ENCODE measurements around the gene MEGF6.
"Not testable (repeated sequence)": the region's sequence is repeated elsewhere in the genome, so short reads cannot be mapped to it uniquely, and the experiment has no call there.

Gene MEGF6

GRCh38 chr1:3593745-3594144 is 17.6 kb downstream of the MEGF6 start:
- no peak for DNase-seq

GRCh38 chr1:3593334-3593733 is 18.0 kb downstream of the MEGF6 start:
- no peak for DNase-seq

DNA sequence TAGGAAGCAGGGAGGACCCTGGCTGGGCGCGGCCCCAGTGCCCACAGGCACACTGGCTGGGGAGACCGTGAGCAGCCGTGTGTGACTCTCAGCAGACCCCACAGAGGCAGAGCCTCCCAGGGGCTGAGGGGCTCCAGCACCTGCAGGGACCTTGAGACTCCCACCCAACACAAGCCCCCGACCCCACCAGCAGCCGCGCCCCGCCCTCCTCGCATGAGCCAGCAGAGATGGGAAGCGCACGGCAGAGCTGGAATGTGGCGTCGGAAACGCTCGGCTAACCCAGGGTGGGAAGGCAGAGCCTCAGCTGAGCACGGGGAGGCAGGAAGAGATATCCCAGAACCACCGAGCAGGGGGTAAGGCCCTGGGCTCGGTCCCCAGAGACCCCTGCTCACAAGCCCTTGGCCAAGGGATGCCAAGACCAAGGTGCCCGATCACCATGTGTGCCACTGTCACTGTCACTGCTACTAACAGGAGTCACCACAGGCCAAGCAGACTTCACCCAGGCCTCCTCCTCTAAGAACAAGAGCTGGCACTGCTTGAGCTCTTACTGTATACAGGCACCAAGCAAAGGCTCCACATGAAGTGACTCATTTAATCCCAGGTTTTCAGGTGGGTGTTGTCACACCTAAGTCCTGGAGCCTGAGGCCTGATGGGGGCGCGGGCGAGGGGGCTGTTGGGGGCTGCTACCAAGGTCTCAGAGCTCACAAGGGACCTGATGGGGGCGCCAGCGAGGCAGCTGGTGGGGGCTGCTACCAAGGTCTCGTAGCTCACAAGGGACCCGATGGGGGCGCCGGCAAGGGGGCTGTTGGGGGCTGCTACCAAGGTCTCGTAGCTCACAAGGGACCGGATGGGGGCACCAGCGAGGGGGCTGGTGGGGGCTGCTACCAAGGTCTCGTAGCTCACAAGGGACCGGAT is 20.1 kb downstream of the MEGF6 start:
- no peak for DNase-seq

GRCh38 chr1:3590139-3590763 is 21.1 kb downstream of the MEGF6 start:
- no peak for DNase-seq

- no peak for DNase-seq
Measured at GRCh38 chr1:3588395-3588794, 22.9 kb downstream of the MEGF6 start.

GRCh38 chr1:3586986-3587759 is 24.1 kb downstream of the MEGF6 start:
- no peak for DNase-seq

GRCh38 chr1:3585940-3586568 is 25.3 kb downstream of the MEGF6 start:
- no peak for DNase-seq

DNA sequence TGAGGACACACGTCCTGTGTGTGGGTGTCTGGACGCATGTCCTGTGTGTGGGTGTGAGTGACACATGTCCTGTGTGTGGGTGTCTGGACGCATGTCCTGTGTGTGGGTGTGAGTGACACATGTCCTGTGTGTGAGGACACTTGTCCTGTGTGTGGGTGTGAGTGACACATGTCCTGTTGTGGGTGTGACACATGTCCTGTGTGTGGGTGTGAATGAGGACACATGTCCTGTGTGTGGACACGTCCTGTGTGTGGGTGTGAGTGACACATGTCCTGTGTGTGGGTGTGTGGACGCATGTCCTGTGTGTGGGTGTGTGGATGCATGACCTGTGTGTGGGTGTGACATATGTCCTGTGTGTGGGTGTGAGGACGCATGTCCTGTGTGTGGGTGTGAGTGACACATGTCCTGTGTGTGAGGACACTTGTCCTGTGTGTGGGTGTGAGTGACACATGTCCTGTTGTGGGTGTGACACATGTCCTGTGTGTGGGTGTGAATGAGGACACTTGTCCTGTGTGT is 25.9 kb downstream of the MEGF6 start:
- DNase-seq = not testable (repeated sequence)

GRCh38 chr1:3584915-3585314 is 26.4 kb downstream of the MEGF6 start:
- no peak for DNase-seq

- peak; percentile 36 for DNase-seq
Measured at GRCh38 chr1:3583751-3584150, 27.6 kb downstream of the MEGF6 start.

- no peak for DNase-seq
Measured at GRCh38 chr1:3581296-3582036, 29.8 kb downstream of the MEGF6 start.

DNA sequence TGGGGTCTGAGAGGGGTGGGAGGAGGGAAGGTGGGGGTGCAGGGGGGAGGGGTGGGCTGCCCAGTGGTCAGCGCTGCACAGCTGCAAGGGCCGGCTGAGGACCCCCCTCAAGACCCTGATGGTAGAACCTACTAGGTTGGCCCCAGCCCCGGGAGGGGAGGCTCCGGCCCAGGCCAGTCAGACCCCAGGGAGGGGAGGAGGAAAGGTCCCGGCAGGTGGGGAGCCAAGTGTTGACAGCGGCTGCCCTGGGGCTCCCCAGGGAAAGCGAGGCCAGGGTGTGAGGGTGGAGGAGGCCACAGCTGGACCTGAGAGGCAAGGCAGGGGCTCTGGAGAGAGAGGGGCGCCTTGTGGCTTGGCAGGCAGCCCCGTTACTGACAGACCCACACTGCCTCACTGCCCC is 31.1 kb downstream of the MEGF6 start:
- DNase-seq = no peak

GRCh38 chr1:3579626-3580025 is 31.7 kb downstream of the MEGF6 start:
- no peak for DNase-seq

GRCh38 chr1:3578906-3579305 is 32.4 kb downstream of the MEGF6 start:
- no peak for DNase-seq

- DNase-seq = no peak
Measured at GRCh38 chr1:3578433-3578805, 32.9 kb downstream of the MEGF6 start.

GRCh38 chr1:3577711-3578432 is 33.4 kb downstream of the MEGF6 start:
- no peak for DNase-seq

- DNase-seq = no peak
Measured at GRCh38 chr1:3577300-3577699, 34.0 kb downstream of the MEGF6 start.

- DNase-seq = no peak
Measured at GRCh38 chr1:3575993-3576392, 35.3 kb downstream of the MEGF6 start.

DNA sequence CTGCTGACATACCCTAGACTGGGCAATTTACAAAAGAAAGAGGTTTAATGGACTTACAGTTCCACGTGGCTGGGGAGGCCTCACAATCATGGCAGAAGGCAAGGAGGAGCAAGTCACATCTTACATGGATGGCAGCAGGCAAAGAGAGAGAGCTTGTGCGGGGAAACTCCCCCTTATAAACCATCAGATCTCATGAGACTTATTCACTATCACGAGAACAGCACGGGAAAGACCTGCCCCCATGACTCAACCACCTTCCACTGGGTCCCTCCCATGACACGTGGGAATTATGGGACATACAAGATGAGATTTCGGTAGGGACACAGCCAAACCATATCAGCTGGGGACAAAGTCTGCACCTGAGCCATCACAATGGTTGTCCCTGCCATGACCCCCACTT is 35.8 kb downstream of the MEGF6 start:
- not testable (repeated sequence) for DNase-seq

DNA sequence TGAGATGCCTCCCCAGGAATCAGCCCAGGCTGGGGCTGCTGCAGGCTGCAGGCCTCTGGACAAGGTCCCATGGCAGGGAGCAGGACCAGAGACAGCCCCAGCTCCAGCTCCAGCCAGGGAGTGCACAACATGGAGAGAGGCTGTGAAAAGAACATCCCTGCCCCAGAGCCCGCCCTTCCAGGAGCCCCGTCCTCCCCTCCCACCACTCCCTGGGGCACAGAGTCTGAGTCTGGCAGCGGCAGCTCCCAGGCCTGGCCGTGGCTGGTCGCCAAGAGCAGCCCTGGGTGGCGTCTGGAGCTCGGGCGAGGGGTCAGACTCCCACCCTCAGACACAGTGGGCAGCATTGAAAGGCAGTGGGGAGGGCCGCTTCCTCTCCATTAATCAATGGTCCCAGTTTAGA is 37.8 kb downstream of the MEGF6 start:
- DNase-seq = no peak

GRCh38 chr1:3572638-3573037 is 38.7 kb downstream of the MEGF6 start:
- DNase-seq = not testable (repeated sequence)

All from RPMI8226 (cell line).